H1 (cell line): Measurements from ENCODE around the gene PRPF6.

Source experiments
- ATF2 ChIP-seq: IDR thresholded peaks from 2 replicates; pipeline ENCODE4 v1.6.1; 2012; ENCODE audit warnings: low read length, inconsistent platforms
- BACH1 ChIP-seq: IDR thresholded peaks from 2 replicates; pipeline ENCODE4 v1.6.1; 2012; ENCODE audit warnings: low read length, improper control_type of control experiment
- BCL11A ChIP-seq, 2 experiments: IDR thresholded peaks; one replicate each; pipeline ENCODE4 v1.6.1; 2011; ENCODE audit warnings: low read depth in 2 of 2, low read length in 2 of 2, mild to moderate bottlenecking in 2 of 2
- CHD7 ChIP-seq: fragments of 300-600 bp; sonication (generic); IDR thresholded peaks from 2 replicates; pipeline ENCODE4 v1.7.1; 2012; ENCODE audit warnings: low read length, moderate library complexity, mild to moderate bottlenecking, inconsistent platforms; ENCODE audit not compliant: insufficient replicate concordance
- CREB1 ChIP-seq: IDR thresholded peaks from 2 replicates; pipeline ENCODE4 v1.6.1; 2012; ENCODE audit warnings: inconsistent platforms
- POLR2A ChIP-seq, 2 experiments: IDR thresholded peaks; 1 replicate in 1 of 2; 2 replicates in 1 of 2; pipeline ENCODE4 v1.6.1; 2011; ENCODE audit warnings: low read depth in 2 of 2, low read length in 2 of 2, mild to moderate bottlenecking in 2 of 2; ENCODE audit errors: control extremely low read depth in 1 of 2
- RXRA ChIP-seq: IDR thresholded peaks from 2 replicates; pipeline ENCODE4 v1.6.1; 2011; ENCODE audit warnings: low read depth, mild to moderate bottlenecking, low read length, moderate library complexity; ENCODE audit not compliant: insufficient read depth
- TF ChIP-seq, protein P1 (sequence below), 3 experiments: IDR thresholded peaks; 1 replicate in 2 of 3; 2 replicates in 1 of 3; pipeline versions ENCODE4 v1.5.1 to v1.6.1; 2011; ENCODE audit warnings: low read length in 3 of 3, mild to moderate bottlenecking in 3 of 3, inconsistent platforms in 2 of 3, low read depth in 1 of 3, moderate library complexity in 1 of 3; ENCODE audit not compliant: insufficient read depth in 1 of 3; ENCODE audit errors: control extremely low read depth in 1 of 3
- TF ChIP-seq, protein P2 (sequence below): IDR thresholded peaks from 2 replicates; pipeline ENCODE4 v1.6.1; 2011; ENCODE audit warnings: low read length, improper control_type of control experiment

DNA sequence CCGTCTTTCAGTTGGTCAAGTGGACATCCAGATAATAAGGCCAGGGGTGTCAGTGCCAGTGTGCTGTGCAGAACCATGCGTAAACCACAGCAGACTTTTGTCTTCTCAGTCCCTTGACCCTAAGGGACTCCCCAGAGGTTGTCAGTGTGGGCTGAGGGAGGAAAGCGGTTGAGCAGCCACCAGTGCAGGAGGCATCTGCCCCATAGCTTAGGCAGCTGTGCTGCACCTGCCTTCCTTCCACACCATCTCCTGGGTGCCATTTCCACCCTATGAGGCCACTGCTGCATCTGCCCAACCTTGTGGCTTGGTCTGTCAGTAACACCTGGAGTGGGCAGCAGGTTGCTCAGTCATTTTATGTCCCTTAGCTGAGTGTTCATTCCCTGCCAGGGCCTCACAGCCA is 26.0 kb downstream of the PRPF6 start:
- TF ChIP-seq POLR2A (IDR thresholded peaks at IDR 0.05; ENCODE audit: control extremely low read depth in 1 of 2, low read depth in 2 of 2, low read length in 2 of 2), result no peak
- no peak for TF ChIP-seq ATF2
- TF ChIP-seq, protein P1, sequence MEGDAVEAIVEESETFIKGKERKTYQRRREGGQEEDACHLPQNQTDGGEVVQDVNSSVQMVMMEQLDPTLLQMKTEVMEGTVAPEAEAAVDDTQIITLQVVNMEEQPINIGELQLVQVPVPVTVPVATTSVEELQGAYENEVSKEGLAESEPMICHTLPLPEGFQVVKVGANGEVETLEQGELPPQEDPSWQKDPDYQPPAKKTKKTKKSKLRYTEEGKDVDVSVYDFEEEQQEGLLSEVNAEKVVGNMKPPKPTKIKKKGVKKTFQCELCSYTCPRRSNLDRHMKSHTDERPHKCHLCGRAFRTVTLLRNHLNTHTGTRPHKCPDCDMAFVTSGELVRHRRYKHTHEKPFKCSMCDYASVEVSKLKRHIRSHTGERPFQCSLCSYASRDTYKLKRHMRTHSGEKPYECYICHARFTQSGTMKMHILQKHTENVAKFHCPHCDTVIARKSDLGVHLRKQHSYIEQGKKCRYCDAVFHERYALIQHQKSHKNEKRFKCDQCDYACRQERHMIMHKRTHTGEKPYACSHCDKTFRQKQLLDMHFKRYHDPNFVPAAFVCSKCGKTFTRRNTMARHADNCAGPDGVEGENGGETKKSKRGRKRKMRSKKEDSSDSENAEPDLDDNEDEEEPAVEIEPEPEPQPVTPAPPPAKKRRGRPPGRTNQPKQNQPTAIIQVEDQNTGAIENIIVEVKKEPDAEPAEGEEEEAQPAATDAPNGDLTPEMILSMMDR (IDR thresholded peaks at IDR 0.05; ENCODE audit: control extremely low read depth in 1 of 3, insufficient read depth in 1 of 3, low read depth in 1 of 3, low read length in 3 of 3), result no peak
- no peak for TF ChIP-seq RXRA
- TF ChIP-seq, protein P2, sequence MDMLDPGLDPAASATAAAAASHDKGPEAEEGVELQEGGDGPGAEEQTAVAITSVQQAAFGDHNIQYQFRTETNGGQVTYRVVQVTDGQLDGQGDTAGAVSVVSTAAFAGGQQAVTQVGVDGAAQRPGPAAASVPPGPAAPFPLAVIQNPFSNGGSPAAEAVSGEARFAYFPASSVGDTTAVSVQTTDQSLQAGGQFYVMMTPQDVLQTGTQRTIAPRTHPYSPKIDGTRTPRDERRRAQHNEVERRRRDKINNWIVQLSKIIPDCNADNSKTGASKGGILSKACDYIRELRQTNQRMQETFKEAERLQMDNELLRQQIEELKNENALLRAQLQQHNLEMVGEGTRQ, result no peak
- no peak for TF ChIP-seq CHD7
- no peak for TF ChIP-seq BCL11A (IDR thresholded peaks at IDR 0.05; ENCODE audit: low read depth in 2 of 2, low read length in 2 of 2)
- TF ChIP-seq BACH1, result no peak
- no peak for TF ChIP-seq CREB1
